ENCODE results near the gene HARBI1. TPM values are rescaled to one million over a fixed set of nuclear protein-coding genes. Genes with fewer than 3 reads are reported as not detected.

The HARBI1 gene
- total and polyA plus RNA-seq, 10 of the 15 experiments (the other 5 are each of a cell fraction or from before 2014, with no cell fraction given) = 3.6 to 8.4 (median 5.2) TPM

GRCh38 chr11:46657186-46657585, 40.2 kb upstream of the HARBI1 start:
- H3K9ac ChIP-seq (ENCODE audit: control insufficient read depth, insufficient read depth, low read length) = no peak overlapping the region
- intact Hi-C loops (cut with micrococcal nuclease; ENCODE audit: unreplicated experiment) (no loop called here), in situ Hi-C loops (cut with MboI) (no loop called here)
- no peaks in the 10 kb centered on the region for H3K4me1 ChIP-seq (ENCODE audit: control insufficient read depth, insufficient read depth, low read length)
- ATAC-seq (no peak), DNase-seq (ENCODE audit: low read depth, low spot score) (no peak), FAIRE-seq (no peak)
- no peak overlapping the region for H2AFZ ChIP-seq (ENCODE audit: control insufficient read depth, low read depth, low read length)
- ChIA-PET CTCF (interaction anchor here (1.5 kb wide), 1 partner anchor 39 kb away, joined by 3 read pairs; the partner anchor contains the start of gene ATG13), POLR2A (interaction anchor here (0.6 kb wide), 3 partner anchors 9 to 60 kb away, joined by 3 to 13 read pairs (median 3); no protein-coding TSS in a partner anchor), SMC1A (ENCODE audit: uncharacterized antibody, unreplicated experiment) (no interaction called here), RAD21 (ENCODE audit: unreplicated experiment) (no interaction called here)
- no TSS peak for BruUV-seq (replicated peaks)
- WGBS (ENCODE audit: insufficient coverage, insufficient replicate concordance, low lambda C conversion rate, missing lambda C conversion rate) = 100% methylated on average over 3 of the region's 3 CpGs
- H3K9me3 ChIP-seq (replicated peaks; ENCODE audit: control insufficient read depth, insufficient read depth, low read length) = no peaks in the 10 kb centered on the region
- H3K4me2 ChIP-seq (ENCODE audit: control insufficient read depth, insufficient read depth) = no peak overlapping the region
- H3K27me3 ChIP-seq (replicated peaks in 1 of 2; ENCODE audit: control insufficient read depth in 2 of 2, insufficient read depth in 2 of 2, low read length in 1 of 2) = no peaks in the 10 kb centered on the region
- peaks cover 3 to 15% of the 10 kb centered on the region in 2 experiments for H3K36me3 ChIP-seq (ENCODE audit: control insufficient read depth in 2 of 2, insufficient read depth in 2 of 2, low read length in 1 of 2)
- H3K4me3 ChIP-seq = no peak overlapping the region
- no peaks in the 10 kb centered on the region for H4K20me1 ChIP-seq (ENCODE audit: control insufficient read depth, insufficient read depth)
- no peak overlapping the region for H3K27ac ChIP-seq (ENCODE audit: control insufficient read depth, insufficient read depth)
- no peaks in the 10 kb centered on the region for H3K79me2 ChIP-seq (ENCODE audit: control insufficient read depth, insufficient read depth, low read length)
- TF ChIP-seq ZNF622 (IDR thresholded peaks at IDR 0.05) = no peak
- TF ChIP-seq ASH2L (IDR thresholded peaks at IDR 0.05; ENCODE audit: borderline replicate concordance, low read depth) = no peak
- TF ChIP-seq ZNF687 (IDR thresholded peaks at IDR 0.05) = no peak

GRCh38 chr11:46655631-46656030, 38.6 kb upstream of the HARBI1 start:
- Histone ChIP-seq H3K4me2 (ENCODE audit: control insufficient read depth, insufficient read depth) (no peak overlapping the region), H3K9me3 (replicated peaks; ENCODE audit: control insufficient read depth, insufficient read depth, low read length) (no peaks in the 10 kb centered on the region), H3K4me1 (ENCODE audit: control insufficient read depth, insufficient read depth, low read length) (no peaks in the 10 kb centered on the region), H4K20me1 (ENCODE audit: control insufficient read depth, insufficient read depth) (no peaks in the 10 kb centered on the region), H3K4me3 (no peak overlapping the region), H3K9ac (ENCODE audit: control insufficient read depth, insufficient read depth, low read length) (no peak overlapping the region), H3K27me3 (replicated peaks in 1 of 2; ENCODE audit: control insufficient read depth in 2 of 2, insufficient read depth in 2 of 2, low read length in 1 of 2) (no peaks in the 10 kb centered on the region), H3K36me3 (ENCODE audit: control insufficient read depth in 2 of 2, insufficient read depth in 2 of 2, low read length in 1 of 2) (peaks cover 3 to 15% of the 10 kb centered on the region in 2 experiments), H2AFZ (ENCODE audit: control insufficient read depth, low read depth, low read length) (no peak overlapping the region), H3K27ac (ENCODE audit: control insufficient read depth, insufficient read depth) (no peak overlapping the region), H3K79me2 (ENCODE audit: control insufficient read depth, insufficient read depth, low read length) (no peaks in the 10 kb centered on the region)
- no TSS peak for BruUV-seq (replicated peaks)
- ChIA-PET CTCF (no interaction called here), SMC1A (ENCODE audit: uncharacterized antibody, unreplicated experiment) (no interaction called here), RAD21 (ENCODE audit: unreplicated experiment) (no interaction called here), POLR2A (no interaction called here)
- DNase-seq (ENCODE audit: low read depth, low spot score) (no peak), ATAC-seq (no peak), FAIRE-seq (no peak)
- in situ Hi-C loops (cut with MboI) = no loop called here
- intact Hi-C loops (cut with micrococcal nuclease; ENCODE audit: unreplicated experiment) = no loop called here
- WGBS (ENCODE audit: insufficient coverage, insufficient replicate concordance, low lambda C conversion rate, missing lambda C conversion rate) = 99% methylated on average over 4 of the region's 4 CpGs
- no peak for TF ChIP-seq TCF12 (IDR thresholded peaks at IDR 0.05; ENCODE audit: low read depth, low read length)
- no peak for TF ChIP-seq CEBPZ (IDR thresholded peaks at IDR 0.05; ENCODE audit: low read depth, low read length)
- TF ChIP-seq LARP7 (IDR thresholded peaks at IDR 0.05) = no peak
- no peak for TF ChIP-seq ATF2 (IDR thresholded peaks at IDR 0.05; ENCODE audit: low read length)
- TF ChIP-seq MXI1 (IDR thresholded peaks at IDR 0.05; ENCODE audit: low read depth, low read length) = no peak
- TF ChIP-seq RAD21 (IDR thresholded peaks at IDR 0.05; ENCODE audit: insufficient read depth, low read depth, low read length) = no peak
